ENCODE results near the gene ARL14EP. TPM values are rescaled to one million over a fixed set of nuclear protein-coding genes. Genes with fewer than 3 reads are reported as not detected.

The ARL14EP gene
- total RNA-seq, 1 experiment from 2014 or later = 10.7 TPM

DNA sequence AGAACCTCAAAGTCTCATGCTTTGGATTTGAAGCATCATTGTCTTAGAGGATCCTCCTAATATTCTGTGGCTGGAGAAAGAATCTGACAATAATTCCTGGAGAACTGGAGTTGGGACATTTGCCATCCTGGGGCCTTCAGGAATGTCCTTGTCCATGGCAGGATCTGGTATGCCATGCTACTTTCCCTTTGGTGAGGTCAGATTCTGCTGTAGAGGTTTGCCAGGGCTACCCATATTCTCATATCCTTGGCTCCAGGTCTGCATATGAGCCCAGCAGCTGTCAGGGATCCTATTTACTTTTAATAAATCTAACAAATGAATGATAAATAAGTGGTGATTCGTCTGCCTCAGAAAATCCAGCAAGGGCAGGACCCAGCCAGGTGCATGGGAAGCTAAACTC is 35.0 kb downstream of the ARL14EP start:
- Histone ChIP-seq H3K27me3 (no peaks in the 10 kb centered on the region), H3K4me3 (no peak overlapping the region), H3K36me3 (no peaks in the 10 kb centered on the region), H3K9me3 (no peaks in the 10 kb centered on the region)
- DNase-seq = no peak

DNA sequence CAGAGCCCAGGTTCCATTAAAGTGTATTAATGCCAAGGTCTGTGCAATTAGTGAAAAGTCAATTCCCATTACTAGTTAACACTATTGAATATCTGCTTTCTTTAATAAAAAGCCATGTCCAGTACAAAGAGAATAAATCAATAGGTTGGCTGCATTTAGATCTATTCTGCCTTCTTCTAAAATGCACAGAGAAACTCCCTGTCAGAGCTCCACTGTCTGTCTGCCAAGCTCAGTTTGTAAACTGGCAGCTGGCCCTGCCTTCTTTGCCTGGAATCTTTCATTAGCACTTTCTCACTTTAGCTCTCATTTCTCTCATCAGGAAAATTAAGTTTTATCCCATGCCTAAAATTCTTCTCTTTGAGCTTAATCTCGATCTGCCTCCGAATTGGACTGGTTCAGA is 35.6 kb downstream of the ARL14EP start:
- no peak for DNase-seq
- no peaks in the 10 kb centered on the region for H3K27me3 ChIP-seq
- no peaks in the 10 kb centered on the region for H3K36me3 ChIP-seq

DNA sequence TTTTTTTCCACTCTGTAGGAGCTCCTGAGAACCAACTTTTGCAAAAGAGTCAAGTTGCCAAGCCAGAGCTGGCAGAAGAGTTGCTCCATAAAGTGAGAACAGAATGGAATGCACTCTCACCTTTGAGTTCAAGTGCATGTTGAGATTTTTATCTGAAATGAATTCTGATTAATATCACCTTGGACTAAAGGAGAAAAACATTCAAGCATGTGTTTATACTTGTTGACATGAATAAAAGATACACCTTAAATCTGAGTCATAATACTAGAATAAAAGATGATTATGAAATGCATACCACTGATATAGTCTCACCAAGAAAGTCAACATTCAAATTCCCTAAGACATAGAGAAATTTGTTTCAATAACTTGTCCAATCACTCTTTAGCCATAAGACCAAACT is 37.8 kb downstream of the ARL14EP start:
- DNase-seq = no peak
- no peak overlapping the region for H3K4me3 ChIP-seq
- H3K27me3 ChIP-seq = no peaks in the 10 kb centered on the region
- H3K9me3 ChIP-seq = no peaks in the 10 kb centered on the region
- no peaks in the 10 kb centered on the region for H3K36me3 ChIP-seq

More for the DNA sequence above, 35.6 kb downstream of the ARL14EP start:
- no peak overlapping the region for H3K4me3 ChIP-seq
- no peaks in the 10 kb centered on the region for H3K9me3 ChIP-seq

DNA sequence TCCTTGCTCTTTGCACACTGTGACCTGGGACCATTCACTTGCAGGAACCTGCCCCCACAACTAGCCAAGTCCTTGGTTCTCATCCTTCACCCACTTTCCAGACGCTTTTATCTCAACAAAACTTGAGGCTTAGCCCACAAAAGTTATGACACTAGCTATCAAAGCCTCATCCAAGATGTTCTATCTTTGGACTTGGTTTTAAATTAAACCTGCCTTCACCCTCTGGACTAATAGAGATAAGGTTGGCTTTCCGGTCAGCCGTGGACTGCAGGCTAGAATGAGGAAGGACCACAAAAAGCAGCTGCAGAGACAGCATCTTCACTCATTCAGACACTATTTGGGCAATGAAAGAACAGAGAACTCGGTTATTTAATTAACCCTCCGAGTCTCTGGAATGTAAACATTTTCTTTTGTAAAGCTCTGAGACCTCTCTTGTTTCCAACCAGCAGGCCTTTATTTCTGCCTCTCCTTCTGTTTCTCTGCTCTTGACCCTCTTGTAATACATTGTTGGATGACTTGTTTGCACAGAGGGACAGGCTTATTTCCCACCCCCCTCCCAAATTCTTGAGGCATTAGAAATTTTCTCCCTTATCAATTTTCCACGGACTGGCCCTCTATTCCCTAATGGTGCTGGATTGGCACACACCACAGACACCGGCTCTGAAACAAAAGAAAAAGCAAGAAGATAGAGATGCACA is 41.4 kb downstream of the ARL14EP start:
- Histone ChIP-seq H3K9me3 (no peaks in the 10 kb centered on the region), H3K4me3 (no peak overlapping the region), H3K27me3 (no peaks in the 10 kb centered on the region), H3K36me3 (no peaks in the 10 kb centered on the region)
- DNase-seq = no peak

DNA sequence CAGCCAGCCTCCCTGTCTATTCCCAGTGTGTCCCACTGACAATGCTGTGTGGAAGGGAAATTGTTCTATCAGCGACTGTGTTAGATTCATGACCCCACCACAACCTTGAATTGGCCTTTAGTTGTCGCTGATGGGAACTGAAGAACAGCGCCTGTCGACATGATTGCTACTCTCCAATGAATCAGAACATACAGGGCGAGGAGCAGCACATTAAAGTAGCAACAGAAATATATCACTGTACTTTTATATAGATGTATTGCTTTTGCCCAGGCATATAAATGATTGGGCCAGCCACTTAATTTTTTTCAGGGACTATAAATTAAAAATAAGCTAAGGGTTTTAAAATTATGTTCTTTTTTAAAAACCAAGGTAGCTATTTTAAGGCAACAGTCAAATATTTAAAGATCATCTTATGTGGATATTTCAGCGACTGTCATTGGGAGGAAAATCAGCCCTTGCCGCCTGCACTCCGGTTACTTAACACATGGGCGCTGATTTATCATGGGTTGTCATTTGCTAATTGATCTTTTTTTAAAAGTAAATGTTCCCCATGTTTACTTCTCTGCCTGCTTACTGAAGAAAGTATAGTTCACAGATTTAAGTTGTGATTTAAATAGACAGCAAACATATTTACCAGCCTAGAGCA is 42.1 kb downstream of the ARL14EP start:
- Histone ChIP-seq H3K27me3 (no peaks in the 10 kb centered on the region), H3K9me3 (no peaks in the 10 kb centered on the region), H3K36me3 (no peaks in the 10 kb centered on the region), H3K4me3 (no peak overlapping the region)
- DNase-seq = no peak

DNA sequence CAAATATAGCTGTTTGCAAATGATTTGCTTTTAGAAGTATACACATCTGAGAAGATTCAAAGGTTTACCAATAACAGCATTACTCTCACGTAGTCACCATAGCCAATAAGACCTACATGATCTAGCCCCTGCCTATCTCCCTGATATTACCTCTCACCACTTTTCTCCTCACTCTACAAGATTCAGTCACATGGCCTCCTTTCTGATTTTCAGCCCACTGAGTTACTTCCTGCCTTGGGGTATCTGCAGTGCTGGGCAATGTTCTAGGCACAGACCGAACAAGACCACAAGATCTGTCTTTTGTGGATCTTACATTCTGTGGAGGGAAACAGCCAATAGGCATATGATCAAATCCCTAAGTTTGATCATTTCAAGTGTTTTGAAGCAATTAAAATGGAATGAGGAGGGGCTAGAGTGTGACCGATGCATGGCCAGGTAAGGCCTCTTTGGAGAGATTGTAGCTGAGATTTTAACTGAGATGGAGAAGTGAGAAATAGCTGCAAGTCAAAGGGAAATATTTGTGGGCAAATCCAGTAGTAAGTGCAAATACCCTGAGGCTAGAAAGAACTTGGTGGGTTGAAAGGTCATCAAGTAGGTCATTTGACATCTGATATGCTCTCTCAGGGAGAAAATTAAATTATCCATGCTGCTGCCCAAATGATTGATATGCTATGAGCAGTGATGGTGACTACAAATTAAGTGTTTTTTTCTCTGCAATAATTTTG is 43.1 kb downstream of the ARL14EP start:
- no peaks in the 10 kb centered on the region for H3K36me3 ChIP-seq
- H3K4me3 ChIP-seq = no peak overlapping the region
- H3K9me3 ChIP-seq = no peaks in the 10 kb centered on the region
- no peaks in the 10 kb centered on the region for H3K27me3 ChIP-seq
- DNase-seq = no peak

DNA sequence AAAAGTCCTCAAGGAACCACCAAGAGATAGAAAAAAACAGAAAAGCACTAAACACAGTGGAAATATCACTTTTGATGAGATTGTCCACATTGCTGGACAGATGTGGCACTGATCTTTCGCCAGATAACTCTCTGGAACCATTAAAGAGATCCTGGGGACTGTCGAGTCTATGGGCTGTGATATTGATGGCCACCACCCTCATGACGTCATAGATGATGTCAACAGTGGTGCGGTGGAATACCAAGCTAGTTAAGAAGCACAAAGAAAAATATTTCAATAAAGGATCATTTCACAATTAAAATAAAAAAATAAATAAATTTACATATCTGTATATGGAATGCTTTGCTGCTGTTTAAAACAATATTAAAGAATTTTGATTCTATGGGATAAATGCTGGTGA is 45.5 kb downstream of the ARL14EP start:
- no peak for DNase-seq
- H3K36me3 ChIP-seq = no peaks in the 10 kb centered on the region
- no peaks in the 10 kb centered on the region for H3K27me3 ChIP-seq
- H3K4me3 ChIP-seq = no peak overlapping the region
- no peaks in the 10 kb centered on the region for H3K9me3 ChIP-seq

DNA sequence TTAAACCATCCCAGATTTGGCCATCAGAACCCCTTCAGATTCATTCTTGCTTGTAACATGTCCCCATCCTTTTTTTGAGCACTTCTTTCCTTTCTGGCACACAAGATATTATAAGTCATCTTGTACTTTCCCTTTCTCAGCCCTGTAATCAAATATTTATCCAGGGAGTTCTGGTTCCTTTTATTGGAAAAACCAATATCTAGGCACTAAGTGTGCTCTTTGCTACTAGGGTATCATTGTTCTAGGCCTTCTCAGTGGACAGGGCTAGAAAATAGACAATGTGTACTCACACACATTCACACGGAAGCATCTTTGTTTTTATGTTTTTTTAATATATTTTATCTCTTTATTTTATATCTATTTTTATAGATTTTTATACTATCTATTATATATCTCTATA is 47.3 kb downstream of the ARL14EP start:
- Histone ChIP-seq H3K36me3 (no peaks in the 10 kb centered on the region), H3K4me3 (no peak overlapping the region), H3K27me3 (no peaks in the 10 kb centered on the region), H3K9me3 (no peaks in the 10 kb centered on the region)
- DNase-seq = no peak

DNA sequence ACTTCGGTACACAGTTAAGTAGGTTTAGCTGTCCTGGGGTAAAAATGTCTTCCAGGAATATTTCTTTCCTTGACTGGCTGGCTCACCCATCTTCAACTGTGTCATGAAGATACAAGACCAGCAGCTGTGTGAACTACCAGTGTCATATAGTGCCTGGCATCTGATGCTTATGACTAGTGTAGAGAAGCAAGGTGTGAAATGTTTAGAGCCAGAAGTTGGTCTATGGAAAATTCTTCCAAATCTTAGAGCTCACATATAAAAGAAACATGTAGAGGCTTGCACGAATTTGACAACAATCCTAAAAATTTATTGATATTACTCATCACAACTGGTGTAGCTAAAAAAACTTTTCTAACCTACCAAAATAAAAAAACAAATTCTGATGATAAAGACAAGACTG is 54.4 kb downstream of the ARL14EP start:
- H3K36me3 ChIP-seq = no peaks in the 10 kb centered on the region
- no peaks in the 10 kb centered on the region for H3K9me3 ChIP-seq
- no peak for DNase-seq
- no peaks in the 10 kb centered on the region for H3K27me3 ChIP-seq
- no peak overlapping the region for H3K4me3 ChIP-seq

DNA sequence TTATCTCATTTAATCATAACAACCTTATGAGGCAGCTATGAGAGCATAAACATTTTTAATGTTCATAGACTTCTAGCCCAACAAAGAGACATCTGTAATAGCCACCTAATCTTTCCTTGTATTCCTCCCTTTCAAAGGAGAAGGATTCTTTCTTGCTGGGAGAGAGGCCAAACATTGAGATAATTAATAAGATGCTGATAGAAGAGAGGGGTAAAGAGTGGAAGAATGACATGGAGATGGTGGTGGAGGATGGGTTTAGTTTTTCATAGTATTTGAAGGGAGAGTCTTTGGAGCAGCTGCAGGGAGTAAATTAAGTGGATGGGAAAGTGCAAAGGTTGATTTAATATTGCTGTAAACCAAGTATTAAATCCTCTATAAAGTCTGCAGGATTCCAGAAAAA is 57.9 kb downstream of the ARL14EP start:
- H3K9me3 ChIP-seq = no peaks in the 10 kb centered on the region
- no peak for DNase-seq
- no peaks in the 10 kb centered on the region for H3K27me3 ChIP-seq
- H3K4me3 ChIP-seq = no peak overlapping the region
- H3K36me3 ChIP-seq = no peaks in the 10 kb centered on the region

DNA sequence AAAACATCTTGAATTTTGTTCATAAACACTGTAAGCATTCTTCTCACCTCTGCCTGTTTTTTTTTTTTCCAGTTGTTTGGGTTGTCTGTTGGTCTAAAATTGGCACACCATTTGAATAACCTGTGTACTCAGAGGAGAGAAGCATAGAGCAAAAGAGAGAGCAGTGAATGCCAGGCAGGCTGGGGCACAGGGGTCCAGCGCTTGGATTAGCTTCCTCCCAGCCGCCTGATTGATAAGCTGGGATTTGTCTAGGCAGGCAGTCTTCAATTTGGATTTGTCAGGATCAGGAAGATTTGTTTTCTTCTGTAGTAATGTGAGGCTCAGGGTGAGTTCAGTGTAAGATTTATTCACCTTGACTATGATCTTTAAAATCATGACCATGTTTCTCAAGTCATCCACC is 59.0 kb downstream of the ARL14EP start:
- no peaks in the 10 kb centered on the region for H3K27me3 ChIP-seq
- no peak overlapping the region for H3K4me3 ChIP-seq
- DNase-seq = no peak
- H3K9me3 ChIP-seq = no peaks in the 10 kb centered on the region
- H3K36me3 ChIP-seq = no peaks in the 10 kb centered on the region

Other genes starting within 250 kb of the ARL14EP start
- not detected in 2 replicates for gene FSHB, start 92.1 kb upstream of the ARL14EP start, total RNA-seq (2014; rRNA removed; shearing (Covaris generic); ENCODE audit: low replicate concordance)